Immature natural killer cell (primary cell): Measurements from ENCODE around the gene DLEC1. TPM values are rescaled to one million over a fixed set of nuclear protein-coding genes. Genes with fewer than 3 reads are reported as not detected.

Experiments
- DNase-seq, 3 donors: peaks; one replicate each; pipeline ENCODE4 v3.0.0; 2022; ENCODE audit warnings: mixed read lengths in 1 of 3
- H3K27ac Mint-ChIP-seq, 6 donors: one replicate each; pipeline ENCODE4 v1.8.0; 2020; ENCODE audit warnings: mixed read lengths in 6 of 6, mild to moderate bottlenecking in 5 of 6, inconsistent platforms in 4 of 6, moderate library complexity in 3 of 6
- H3K27me3 Mint-ChIP-seq, 3 donors: one replicate each; pipeline ENCODE4 v1.8.0; 2020 to 2021; ENCODE audit warnings: low read depth in 3 of 3, mild to moderate bottlenecking in 3 of 3, mixed read lengths in 3 of 3, moderate library complexity in 3 of 3, inconsistent platforms in 1 of 3
- H3K36me3 Mint-ChIP-seq, 3 donors: one replicate each; pipeline ENCODE4 v1.8.0; 2020; ENCODE audit warnings: mixed read lengths in 3 of 3, inconsistent platforms in 2 of 3, mild to moderate bottlenecking in 2 of 3
- H3K4me1 Mint-ChIP-seq, 2 donors: one replicate each; pipeline ENCODE4 v1.8.0; 2020; ENCODE audit warnings: inconsistent platforms in 2 of 2, mild to moderate bottlenecking in 2 of 2, mixed read lengths in 2 of 2, moderate library complexity in 1 of 2
- H3K4me3 Mint-ChIP-seq, 5 donors: one replicate each; pipeline ENCODE4 v1.8.0; 2020; ENCODE audit warnings: mild to moderate bottlenecking in 5 of 5, mixed read lengths in 5 of 5, inconsistent platforms in 3 of 5, moderate library complexity in 3 of 5
- H3K9me3 Mint-ChIP-seq, 6 donors: one replicate each; pipeline ENCODE4 v1.8.0; 2020; ENCODE audit warnings: mild to moderate bottlenecking in 6 of 6, mixed read lengths in 6 of 6, inconsistent platforms in 4 of 6, moderate library complexity in 3 of 6
- polyA plus RNA-seq, 3 donors: library from polyadenylated mRNA; unstranded; fragments of 300-500 nt; fragmentation: Illumina TruSeq; gene quantifications; one replicate each; pipeline ENCODE4 v1.2.3, GENCODE V29; 2021

DLEC1 gene
- polyA plus RNA-seq, 3 donors from 2014 or later, result 0.16 to 2.4 (median 0.84) TPM

DNA sequence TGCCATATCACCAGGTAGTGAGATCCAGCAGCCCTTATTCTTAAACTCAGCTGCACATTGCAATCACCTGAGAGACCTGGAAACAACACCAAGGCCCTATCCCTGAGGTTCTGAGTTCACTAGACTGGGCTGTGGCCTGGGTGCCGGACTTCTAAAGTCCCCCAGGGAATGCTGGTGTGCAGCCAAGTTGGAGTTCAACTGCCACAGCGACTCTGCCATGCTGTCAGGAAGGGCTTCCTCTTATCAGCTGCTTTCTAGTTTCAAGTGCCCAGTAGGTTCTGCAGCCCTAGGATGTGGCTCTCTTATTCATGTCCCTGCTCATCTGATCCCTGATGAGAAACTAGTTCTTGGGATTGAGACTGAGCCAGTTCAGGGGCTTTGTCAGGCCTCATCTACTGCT, 50.2 kb downstream of the DLEC1 start:
- peaks cover 0 to 2% of the 10 kb centered on the region in 2 donors for H3K4me1 Mint-ChIP-seq
- H3K27ac Mint-ChIP-seq, result no peak overlapping the region
- DNase-seq, result no peak
- H3K27me3 Mint-ChIP-seq, result peaks cover 7 to 21% (median 15%) of the 10 kb centered on the region in 3 donors
- peaks cover 11 to 18% (median 12%) of the 10 kb centered on the region in 3 donors for H3K36me3 Mint-ChIP-seq
- H3K4me3 Mint-ChIP-seq, result no peak overlapping the region
- peaks cover 0 to 8% (median 6%) of the 10 kb centered on the region in 6 donors for H3K9me3 Mint-ChIP-seq

DNA sequence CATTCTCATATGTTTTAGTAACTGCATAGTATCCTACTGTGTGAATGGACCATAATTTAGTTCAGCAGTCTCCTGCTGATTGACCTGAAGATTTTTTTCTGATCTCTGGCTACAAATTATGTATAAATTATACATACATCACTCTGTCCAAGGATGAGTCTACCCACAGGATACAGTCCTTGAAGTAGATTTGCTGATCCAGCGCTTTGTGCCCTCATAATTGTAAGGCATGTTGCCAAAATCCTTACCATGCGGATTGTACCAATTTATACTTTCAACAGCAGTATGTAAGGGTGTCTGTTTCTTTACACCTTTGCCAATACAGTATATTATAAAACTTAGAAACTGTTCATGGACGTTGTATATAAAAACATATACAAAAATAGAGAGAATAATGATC, 51.4 kb downstream of the DLEC1 start:
- Mint-ChIP-seq H3K27ac (no peak overlapping the region), H3K36me3 (peaks cover 9 to 19% (median 14%) of the 10 kb centered on the region in 3 donors), H3K27me3 (peaks cover 0 to 8% (median 2%) of the 10 kb centered on the region in 3 donors), H3K9me3 (peaks cover 0 to 1% (median 0%) of the 10 kb centered on the region in 6 donors), H3K4me3 (no peak overlapping the region), H3K4me1 (no peaks in the 10 kb centered on the region)
- no peak for DNase-seq

DNA sequence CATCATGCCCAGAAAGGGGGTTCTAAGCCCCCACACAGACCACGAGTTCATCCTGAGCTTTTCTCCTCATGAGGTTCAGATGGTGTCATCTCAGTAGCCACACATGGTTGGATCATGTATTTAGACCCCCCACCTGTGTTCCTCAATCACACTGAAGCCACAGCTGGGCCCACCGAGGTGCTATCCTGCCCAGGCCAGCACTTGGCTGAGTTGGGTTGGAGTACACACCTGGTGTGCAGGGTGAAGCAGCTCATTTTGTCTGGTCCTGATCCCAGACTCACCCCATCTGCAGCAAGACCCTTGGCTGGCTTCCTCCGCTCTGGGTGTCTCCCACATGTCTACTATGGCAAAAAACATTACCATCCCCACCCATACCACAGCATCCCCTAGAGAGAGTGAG, 56.0 kb downstream of the DLEC1 start:
- no peaks in the 10 kb centered on the region for H3K4me1 Mint-ChIP-seq
- peaks cover 0 to 11% (median 3%) of the 10 kb centered on the region in 3 donors for H3K36me3 Mint-ChIP-seq
- no peaks in the 10 kb centered on the region for H3K9me3 Mint-ChIP-seq
- H3K4me3 Mint-ChIP-seq, result no peak overlapping the region
- DNase-seq, result no peak
- H3K27me3 Mint-ChIP-seq, result no peaks in the 10 kb centered on the region
- no peak overlapping the region for H3K27ac Mint-ChIP-seq

DNA sequence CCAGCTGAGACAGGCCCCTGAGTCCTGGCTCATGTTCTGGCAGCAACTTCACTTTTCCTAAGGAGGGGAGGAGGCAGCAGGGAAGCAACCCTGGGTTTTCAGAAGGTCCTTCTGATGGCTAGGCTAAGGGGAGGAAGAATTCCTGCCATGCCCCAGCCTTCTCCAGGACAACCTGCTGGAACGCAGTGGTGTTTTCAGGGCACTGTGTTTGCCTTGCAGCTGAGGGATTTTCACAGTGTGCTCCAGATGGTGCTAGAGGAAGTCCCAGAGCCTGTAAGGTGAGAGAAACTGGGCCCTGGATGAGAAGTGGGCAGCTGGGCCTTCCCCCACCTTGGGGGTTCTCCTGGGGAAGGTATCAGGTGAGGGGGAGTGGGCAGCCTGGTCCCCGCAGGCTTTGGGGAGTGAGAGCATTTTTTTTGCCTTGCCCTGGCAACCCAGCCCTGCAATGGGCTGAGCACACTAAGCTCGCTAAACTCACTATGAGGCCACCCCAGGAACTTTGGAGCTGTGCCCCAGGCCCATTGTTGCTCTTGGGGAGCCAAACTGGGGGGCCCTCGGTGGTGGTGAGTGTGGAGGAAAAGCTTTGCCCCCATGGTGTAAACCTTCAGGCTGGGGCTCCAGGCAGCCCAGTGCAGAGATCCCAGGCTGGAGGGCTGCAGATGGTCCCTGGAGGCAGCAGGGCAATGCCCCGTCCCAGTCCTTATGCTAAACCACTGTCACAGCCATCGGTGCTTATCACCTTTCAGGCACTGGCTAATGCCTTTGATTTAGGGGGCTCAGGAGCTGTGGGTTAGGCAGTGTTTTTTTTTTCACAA, 56.9 kb downstream of the DLEC1 start:
- Mint-ChIP-seq H3K36me3 (peaks cover 0 to 11% (median 3%) of the 10 kb centered on the region in 3 donors), H3K9me3 (no peaks in the 10 kb centered on the region), H3K27ac (no peak overlapping the region), H3K4me3 (no peak overlapping the region), H3K4me1 (no peaks in the 10 kb centered on the region), H3K27me3 (peaks cover 0 to under 1% (median 0%) of the 10 kb centered on the region in 3 donors)
- DNase-seq, result no peak

- peaks cover 0 to 1% (median 0%) of the 10 kb centered on the region in 3 donors for H3K27me3 Mint-ChIP-seq
- H3K9me3 Mint-ChIP-seq, result no peaks in the 10 kb centered on the region
- peaks cover 0 to 3% (median 3%) of the 10 kb centered on the region in 3 donors for H3K36me3 Mint-ChIP-seq
- no peak overlapping the region for H3K4me3 Mint-ChIP-seq
- no peak overlapping the region for H3K27ac Mint-ChIP-seq
- no peaks in the 10 kb centered on the region for H3K4me1 Mint-ChIP-seq
- DNase-seq, result no peak
Measured at GRCh38 chr3:38097446-38098375, 58.7 kb downstream of the DLEC1 start.

DNA sequence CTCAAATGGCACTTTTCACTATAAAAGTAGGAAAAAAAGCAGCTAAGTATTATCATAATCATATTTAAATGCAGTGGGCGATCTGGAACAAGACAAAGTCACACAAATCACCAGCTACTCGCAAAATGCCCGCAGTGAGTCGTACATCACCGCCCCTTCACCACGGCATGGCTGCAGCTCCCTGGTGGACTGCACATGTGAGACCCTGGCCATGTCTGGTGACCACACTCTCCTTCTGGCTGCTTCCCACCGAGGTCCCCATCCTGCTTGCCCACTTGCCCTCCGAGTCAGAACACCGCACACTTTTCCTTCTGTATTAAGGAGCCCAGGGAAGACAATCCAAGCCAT, 59.3 kb downstream of the DLEC1 start:
- H3K9me3 Mint-ChIP-seq, result no peaks in the 10 kb centered on the region
- no peak for DNase-seq
- H3K36me3 Mint-ChIP-seq, result peaks cover 0 to 3% (median 3%) of the 10 kb centered on the region in 3 donors
- H3K4me3 Mint-ChIP-seq, result no peak overlapping the region
- no peak overlapping the region for H3K27ac Mint-ChIP-seq
- H3K4me1 Mint-ChIP-seq, result no peaks in the 10 kb centered on the region
- H3K27me3 Mint-ChIP-seq, result peaks cover 0 to 1% (median 0%) of the 10 kb centered on the region in 3 donors

DNA sequence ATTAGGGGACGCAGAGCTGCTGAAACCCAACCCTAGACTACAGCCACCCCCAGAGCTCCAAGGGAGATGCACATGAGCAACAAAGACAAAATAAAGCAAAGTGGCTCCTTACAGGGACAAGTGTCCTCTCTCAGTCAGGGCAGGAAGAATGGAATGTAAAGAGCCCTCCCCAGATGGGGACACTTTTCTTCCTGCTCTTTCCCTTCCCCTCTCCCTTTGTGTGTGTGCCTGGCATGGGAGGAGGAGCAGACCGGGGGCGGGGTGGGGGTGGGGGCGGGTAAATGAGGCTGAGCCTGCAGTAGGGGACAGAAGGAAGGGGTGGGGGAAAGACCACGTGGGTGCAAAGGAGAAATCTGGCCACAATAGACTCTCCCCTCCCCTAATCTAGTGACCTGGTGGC, 60.5 kb downstream of the DLEC1 start:
- no peak for DNase-seq
- H3K36me3 Mint-ChIP-seq, result peaks cover 0 to 3% (median 0%) of the 10 kb centered on the region in 3 donors
- H3K4me1 Mint-ChIP-seq, result no peaks in the 10 kb centered on the region
- no peak overlapping the region for H3K4me3 Mint-ChIP-seq
- peaks cover 0 to 1% (median 0%) of the 10 kb centered on the region in 3 donors for H3K27me3 Mint-ChIP-seq
- no peak overlapping the region for H3K27ac Mint-ChIP-seq
- peaks cover 0 to 3% (median 0%) of the 10 kb centered on the region in 6 donors for H3K9me3 Mint-ChIP-seq

DNA sequence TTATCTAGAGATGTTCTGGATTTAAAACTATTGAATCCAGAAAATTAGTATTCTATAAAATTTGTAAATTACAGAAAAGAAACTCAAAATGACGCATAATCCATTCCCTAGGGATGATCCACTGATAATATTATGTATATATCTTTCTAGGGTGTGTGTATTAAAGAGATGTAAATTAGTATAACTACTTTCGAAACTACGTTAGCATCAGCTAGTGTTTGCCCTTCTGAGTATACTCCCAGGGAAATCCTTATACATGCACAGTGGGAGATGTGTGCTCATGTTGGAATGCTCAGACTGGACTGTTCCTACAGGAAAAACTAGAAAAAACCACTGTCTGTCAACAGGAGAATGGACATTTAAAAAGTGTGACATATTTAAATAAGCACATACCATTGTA, 61.5 kb downstream of the DLEC1 start:
- peaks cover 0 to 11% (median 3%) of the 10 kb centered on the region in 6 donors for H3K9me3 Mint-ChIP-seq
- H3K4me3 Mint-ChIP-seq, result no peak overlapping the region
- H3K4me1 Mint-ChIP-seq, result no peaks in the 10 kb centered on the region
- peaks cover 0 to 2% (median 1%) of the 10 kb centered on the region in 3 donors for H3K27me3 Mint-ChIP-seq
- no peak overlapping the region for H3K27ac Mint-ChIP-seq
- DNase-seq, result no peak
- H3K36me3 Mint-ChIP-seq, result peaks cover 0 to 5% (median under 1%) of the 10 kb centered on the region in 3 donors

- H3K36me3 Mint-ChIP-seq, result peaks cover 3 to 9% (median 5%) of the 10 kb centered on the region in 3 donors
- H3K27ac Mint-ChIP-seq, result no peak overlapping the region
- no peak overlapping the region for H3K4me3 Mint-ChIP-seq
- no peaks in the 10 kb centered on the region for H3K4me1 Mint-ChIP-seq
- H3K27me3 Mint-ChIP-seq, result peaks cover 0 to 2% (median 1%) of the 10 kb centered on the region in 3 donors
- H3K9me3 Mint-ChIP-seq, result peaks cover 1 to 15% (median 5%) of the 10 kb centered on the region in 6 donors
- no peak for DNase-seq
Measured at GRCh38 chr3:38101811-38102443, 62.9 kb downstream of the DLEC1 start.

GRCh38 chr3:38102444-38102814, 63.4 kb downstream of the DLEC1 start:
- H3K4me1 Mint-ChIP-seq, result no peaks in the 10 kb centered on the region
- no peak overlapping the region for H3K4me3 Mint-ChIP-seq
- H3K9me3 Mint-ChIP-seq, result peaks cover 1 to 15% (median 5%) of the 10 kb centered on the region in 6 donors
- H3K36me3 Mint-ChIP-seq, result peaks cover 3 to 9% (median 5%) of the 10 kb centered on the region in 3 donors
- peak overlapping the region in 1 of 6 donors; percentile 24 for H3K27ac Mint-ChIP-seq
- peaks cover 0 to 2% (median 1%) of the 10 kb centered on the region in 3 donors for H3K27me3 Mint-ChIP-seq
- no peak for DNase-seq

GRCh38 chr3:38105525-38105924, 66.5 kb downstream of the DLEC1 start:
- no peak for DNase-seq
- H3K36me3 Mint-ChIP-seq, result peaks cover 3 to 9% (median 5%) of the 10 kb centered on the region in 3 donors
- no peaks in the 10 kb centered on the region for H3K4me1 Mint-ChIP-seq
- H3K27ac Mint-ChIP-seq, result no peak overlapping the region
- peaks cover 1 to 15% (median 5%) of the 10 kb centered on the region in 6 donors for H3K9me3 Mint-ChIP-seq
- no peak overlapping the region for H3K4me3 Mint-ChIP-seq
- H3K27me3 Mint-ChIP-seq, result peaks cover 0 to 2% (median 1%) of the 10 kb centered on the region in 3 donors

- no peak for DNase-seq
- H3K27me3 Mint-ChIP-seq, result peaks cover 0 to 3% (median 0%) of the 10 kb centered on the region in 3 donors
Measured at GRCh38 chr3:38107911-38108648, 69.1 kb downstream of the DLEC1 start.

More at GRCh38 chr3:38107911-38108648, 69.1 kb downstream of the DLEC1 start:
- Mint-ChIP-seq H3K9me3 (peaks cover 1 to 15% (median 5%) of the 10 kb centered on the region in 6 donors), H3K4me3 (no peak overlapping the region), H3K4me1 (no peaks in the 10 kb centered on the region), H3K27ac (no peak overlapping the region), H3K36me3 (peaks cover 3 to 9% (median 5%) of the 10 kb centered on the region in 3 donors)
